Effector CD4-positive, alpha-beta T cell (primary cell): ENCODE results near the gene TECTB.

Experiments used
- DNase-seq: peaks from one replicate; pipeline ENCODE4 v3.0.0-alpha.2; 2020

TECTB gene

GRCh38 chr10:112311481-112311880 is 28.3 kb downstream of the TECTB start:
- no peak for DNase-seq

DNA sequence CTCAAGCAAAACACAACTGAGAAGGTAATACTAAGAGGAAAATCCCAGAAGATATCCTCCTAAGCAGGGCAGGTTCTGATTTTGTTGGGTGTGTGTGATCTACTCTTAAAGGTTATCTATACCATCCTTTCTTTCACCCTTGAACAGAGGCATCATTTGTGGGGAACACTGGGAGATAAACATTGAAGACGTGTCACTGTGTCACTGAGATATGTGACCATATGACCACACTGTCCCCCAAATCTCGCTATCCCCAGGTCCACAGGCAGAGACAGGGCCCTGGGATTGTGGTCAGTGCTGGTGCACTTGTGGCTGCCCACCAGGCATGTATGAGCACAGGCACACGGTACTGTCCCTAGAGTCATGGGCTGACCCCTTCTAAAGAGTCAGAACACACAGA is 30.0 kb downstream of the TECTB start:
- DNase-seq: no peak

DNA sequence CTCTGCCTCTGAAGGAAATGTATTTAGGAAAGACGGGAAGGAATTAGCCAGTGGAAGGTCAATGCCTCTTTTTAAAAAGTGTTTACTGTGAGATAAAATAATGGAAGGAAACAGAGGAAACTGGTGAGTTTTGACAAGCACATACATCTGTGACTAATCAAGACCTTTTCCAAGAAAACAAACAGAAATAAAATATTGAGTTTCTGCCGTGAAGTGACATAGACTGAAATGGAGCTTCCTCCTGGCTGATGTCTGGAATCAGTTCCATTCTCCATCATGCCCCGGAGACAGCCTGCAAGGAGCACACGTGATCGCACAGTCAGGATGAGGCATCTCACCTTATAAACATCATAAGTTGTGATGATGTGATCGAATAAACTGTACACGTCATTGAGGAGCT is 30.7 kb downstream of the TECTB start:
- DNase-seq: no peak

DNA sequence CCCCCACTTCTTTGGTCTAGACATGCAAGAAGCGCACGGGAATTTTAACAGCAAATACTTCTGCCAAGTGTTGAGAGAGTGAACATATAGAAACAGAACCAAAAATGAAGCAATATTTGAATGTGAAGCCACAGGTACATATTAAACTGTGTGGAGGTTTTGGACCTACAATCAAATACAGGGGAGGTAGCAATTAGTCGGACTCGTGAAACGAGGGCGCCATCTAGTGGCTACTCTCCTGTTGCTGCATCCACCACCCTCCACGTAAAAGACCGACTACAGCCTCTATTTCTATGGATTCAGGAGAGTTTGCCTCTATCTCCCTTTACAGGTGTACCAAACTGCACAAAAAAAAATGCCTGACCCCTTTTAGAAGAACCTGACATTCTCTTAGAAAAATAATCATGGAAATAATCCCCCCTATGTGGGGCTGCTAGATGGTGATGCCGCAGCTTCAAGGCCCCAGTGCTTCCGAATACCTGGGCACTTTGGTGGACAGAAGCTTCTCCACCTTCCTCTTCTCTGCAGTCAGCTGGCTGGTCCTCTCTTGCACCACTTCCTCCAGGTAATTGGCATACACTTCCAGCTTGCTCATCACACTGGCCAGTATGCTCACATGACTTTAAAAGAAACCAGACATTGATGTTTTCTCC is 31.7 kb downstream of the TECTB start:
- peak; percentile 70 for DNase-seq

- DNase-seq: no peak
Measured at GRCh38 chr10:112327678-112328077, 44.5 kb downstream of the TECTB start.

- no peak for DNase-seq
Measured at GRCh38 chr10:112330162-112330561, 47.0 kb downstream of the TECTB start.

- no peak for DNase-seq
Measured at GRCh38 chr10:112330607-112331160, 47.5 kb downstream of the TECTB start.

DNA sequence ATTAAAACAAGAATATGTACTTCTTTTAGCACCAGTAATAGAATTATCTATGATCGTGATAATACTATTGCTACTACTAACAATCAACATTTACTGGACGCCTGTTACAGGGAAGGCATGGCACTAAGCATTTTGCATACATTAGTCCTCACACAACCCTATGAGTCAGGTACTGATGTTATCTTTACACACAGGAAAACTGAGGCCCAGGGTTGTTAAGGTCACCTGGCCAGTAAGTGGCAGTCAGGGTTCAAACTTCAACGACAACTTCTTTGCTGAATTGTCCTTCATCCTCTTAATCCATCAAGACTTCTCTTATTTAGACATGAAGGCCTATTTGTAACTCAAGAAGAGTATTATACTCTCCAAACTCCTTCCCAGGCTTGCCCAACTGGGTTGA is 48.8 kb downstream of the TECTB start:
- DNase-seq: no peak

DNA sequence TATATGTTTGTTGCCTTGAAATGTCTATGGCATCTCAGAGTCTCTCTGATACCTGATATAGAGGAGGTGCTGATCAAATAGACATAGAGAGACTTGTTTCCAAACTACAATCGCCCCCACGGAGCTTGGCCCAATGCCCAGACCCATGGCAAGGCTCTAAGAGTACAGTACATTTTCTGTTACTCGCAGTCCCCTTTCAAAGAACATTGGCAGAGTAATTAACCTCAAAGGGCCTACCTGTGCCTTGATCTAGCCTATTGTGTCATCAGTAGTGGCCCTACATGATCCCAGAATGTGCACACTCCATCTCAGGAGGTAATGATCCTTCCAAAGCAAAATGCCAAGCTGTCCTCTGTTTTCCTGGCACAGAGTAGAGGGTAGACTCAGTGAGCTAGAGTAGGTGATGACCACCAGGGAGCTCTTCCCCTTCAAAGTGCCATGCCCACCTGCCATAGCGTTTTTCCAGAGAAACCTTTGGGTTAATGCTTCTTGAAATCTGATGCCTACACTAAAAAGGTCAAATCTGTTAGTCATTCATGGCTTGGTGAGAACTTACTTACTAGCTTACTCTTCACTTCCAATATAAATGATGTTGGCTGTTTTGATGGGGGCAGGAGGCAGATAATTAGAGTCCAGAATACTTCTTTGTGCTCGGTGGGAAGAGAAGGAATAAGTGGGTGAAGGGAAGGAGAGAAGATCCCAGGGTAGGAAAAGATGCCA is 49.5 kb downstream of the TECTB start:
- DNase-seq: no peak

DNA sequence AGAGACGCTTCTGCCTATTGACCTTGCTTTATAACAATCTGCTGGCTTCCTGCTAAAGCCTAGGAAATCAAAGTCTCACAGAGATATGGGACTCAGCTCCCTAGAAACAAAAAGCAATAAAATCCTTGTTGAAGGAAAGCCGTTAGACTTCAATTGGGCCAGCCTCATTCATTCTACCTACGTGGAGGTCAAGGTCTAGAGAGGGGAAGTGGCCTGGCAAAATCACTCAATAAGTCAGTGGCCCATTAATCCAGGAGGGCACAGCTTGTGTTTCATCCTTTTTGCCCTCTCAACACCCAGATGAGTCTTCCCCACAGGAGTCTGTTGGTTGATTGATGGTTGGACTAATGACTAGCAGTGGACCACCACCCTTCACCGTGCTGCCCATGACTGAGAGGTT is 50.3 kb downstream of the TECTB start:
- DNase-seq: no peak

GRCh38 chr10:112335111-112335867 is 52.1 kb downstream of the TECTB start:
- DNase-seq: no peak

- DNase-seq: no peak
Measured at GRCh38 chr10:112335868-112336265, 52.7 kb downstream of the TECTB start.

DNA sequence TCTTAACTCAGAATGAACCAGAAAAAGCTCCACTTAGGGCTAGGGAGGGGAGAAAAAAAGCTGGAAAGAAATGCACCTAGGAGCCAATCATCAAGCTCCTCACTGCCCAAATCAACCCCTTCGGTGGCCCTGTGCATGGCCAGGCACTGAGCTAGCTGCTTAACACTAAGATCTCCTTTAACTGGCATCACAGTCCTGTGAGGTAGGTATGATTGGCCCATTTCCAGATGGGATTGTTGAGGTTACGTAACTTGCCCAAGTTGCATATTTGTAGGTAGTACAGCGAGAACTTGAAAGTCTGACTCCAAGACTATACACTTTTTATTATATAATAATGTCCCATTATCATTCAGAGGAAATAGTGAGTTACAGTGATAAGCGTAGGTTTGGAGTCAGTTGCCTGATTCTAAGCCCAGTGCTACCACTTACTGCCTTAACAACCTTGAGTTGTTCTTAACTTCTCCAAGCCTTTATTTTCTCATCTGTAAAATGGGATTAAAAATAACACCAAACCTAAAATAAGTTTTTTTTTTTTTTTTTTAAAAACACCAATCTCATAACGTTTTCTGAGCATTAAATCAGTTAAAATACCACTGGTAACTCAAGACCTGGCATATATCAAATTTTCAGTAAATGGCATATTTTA is 53.5 kb downstream of the TECTB start:
- DNase-seq: no peak

DNA sequence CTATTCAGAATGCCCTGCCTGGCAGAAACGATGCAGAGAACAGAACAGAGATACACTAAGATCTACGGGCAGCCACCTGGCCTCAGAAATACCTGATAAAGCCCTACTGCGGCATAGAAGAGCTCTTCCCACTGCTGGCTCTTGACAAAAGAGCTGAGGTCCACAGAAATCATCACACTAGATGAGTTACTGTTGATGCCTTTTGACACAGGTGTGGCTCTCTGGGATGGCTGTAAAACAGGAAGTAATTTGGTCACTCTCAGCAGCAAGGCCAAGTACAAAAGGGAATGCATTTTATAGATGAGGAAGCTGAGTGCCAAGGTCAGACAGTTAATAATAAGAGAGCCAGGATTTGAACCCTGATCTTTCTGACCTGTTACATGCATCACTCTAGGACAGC is 55.8 kb downstream of the TECTB start:
- DNase-seq: no peak

DNA sequence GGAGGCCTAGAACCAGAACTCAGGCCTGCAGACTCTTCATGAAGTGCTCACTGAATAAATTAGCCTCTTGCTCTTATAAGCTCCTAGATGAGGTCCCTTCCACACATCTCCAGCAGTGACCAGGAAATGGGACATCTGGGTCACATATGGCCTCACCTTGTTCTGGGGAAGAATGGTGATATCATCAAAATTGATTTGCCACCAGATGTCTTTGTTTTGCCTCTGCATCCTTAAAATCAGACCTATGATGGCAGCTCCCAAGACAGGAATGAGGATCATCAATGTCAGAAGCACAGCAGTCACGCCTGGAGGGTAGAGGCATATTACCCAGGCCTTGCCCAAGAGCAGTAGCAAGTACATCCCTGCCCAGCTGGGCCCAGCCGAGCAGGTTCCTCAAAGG is 57.4 kb downstream of the TECTB start:
- DNase-seq: no peak

- no peak for DNase-seq
Measured at GRCh38 chr10:112343056-112343806, 60.0 kb downstream of the TECTB start.

GRCh38 chr10:112344261-112344660 is 61.1 kb downstream of the TECTB start:
- no peak for DNase-seq

DNA sequence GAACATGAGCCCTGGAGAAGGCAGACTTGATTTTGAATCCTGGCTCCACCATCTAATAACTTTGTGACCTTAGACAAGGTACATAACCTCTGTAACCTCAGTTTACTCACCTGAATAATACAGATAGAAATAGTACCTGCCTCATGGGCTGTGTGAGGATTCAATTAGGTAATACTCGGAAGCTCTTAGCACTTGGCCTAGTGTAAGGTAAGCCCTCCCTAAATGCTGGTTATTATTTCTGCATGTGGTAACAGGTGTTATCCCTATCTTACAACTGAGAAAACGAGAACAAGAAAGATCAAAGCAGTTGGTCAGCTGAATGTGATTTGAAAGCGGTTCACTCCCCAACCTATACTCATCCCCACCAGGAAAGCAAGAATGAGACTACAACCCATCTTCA is 62.0 kb downstream of the TECTB start:
- DNase-seq: no peak

DNA sequence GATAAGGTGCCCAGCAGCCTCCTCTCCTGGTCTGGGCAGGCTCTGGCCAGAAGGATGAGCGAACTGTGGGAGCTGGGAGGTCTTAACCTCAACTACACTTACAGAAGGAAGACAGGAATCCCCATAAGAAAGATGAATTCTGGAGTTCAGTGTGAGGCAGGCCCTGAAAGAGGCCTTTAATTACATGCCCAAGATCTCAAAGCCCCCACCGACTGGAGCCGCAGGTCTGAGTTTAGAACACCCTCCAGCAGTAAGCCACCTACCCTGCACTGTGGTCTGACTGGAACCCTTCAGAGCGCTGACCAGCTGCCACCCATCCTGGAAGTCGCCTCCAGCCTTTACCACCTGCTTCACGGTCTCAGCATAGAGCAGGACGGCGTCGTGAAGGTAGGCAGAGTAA is 62.5 kb downstream of the TECTB start:
- no peak for DNase-seq

GRCh38 chr10:112346774-112347173 is 63.6 kb downstream of the TECTB start:
- no peak for DNase-seq

- no peak for DNase-seq
Measured at GRCh38 chr10:112347709-112348671, 64.8 kb downstream of the TECTB start.
